IMR-90 (cell line): Measurements from ENCODE around the gene NUCB1. TPM values are rescaled to one million over a fixed set of nuclear protein-coding genes. Genes with fewer than 3 reads are reported as not detected.

Experiments used
- ATAC-seq: fragments of 200-7000 bp; cut with Tn5 transposase; 2 replicates; pipeline ENCODE4 v1.9.1; 2020; ENCODE audit warnings: low read depth, mild to moderate bottlenecking, moderate library complexity
- BruUV-seq: library from RNA; stranded (reverse); fragments of 400-500 nt; replicated peaks from 2 replicates; lab custom pipeline; 2021; lab: Mats Ljungman, UMichigan
- CTCF ChIA-PET: fragments of 300-600 bp; formaldehyde crosslinking; extraction: SDS; loops from one replicate; lab custom pipeline; 2021; ENCODE audit warnings: antibody characterized with exemption; lab: Yijun Ruan, JAX
- POLR2A ChIA-PET: fragments of 300-600 bp; sonication (Branson Sonifier 250); formaldehyde crosslinking; loops from one replicate; lab custom pipeline; 2022; ENCODE audit warnings: antibody characterized with exemption; ENCODE audit not compliant: unreplicated experiment; lab: Charles Lee
- DNase-seq: peaks from one replicate; pipeline ENCODE4 v3.0.0; 2013
- H2AFZ ChIP-seq: replicated peaks from 2 replicates; pipeline ENCODE3; 2013; ENCODE audit warnings: low read length, mild to moderate bottlenecking; ENCODE audit not compliant: poor library complexity
- H2AK5ac ChIP-seq: 2 replicates; pipeline ENCODE4 v1.6.1; 2013; ENCODE audit warnings: low read depth, low read length, inconsistent platforms
- H2AK9ac ChIP-seq: replicated peaks from 2 replicates; pipeline ENCODE3; 2013; ENCODE audit warnings: mild to moderate bottlenecking, low read depth, low read length, moderate library complexity; ENCODE audit not compliant: poor library complexity
- H2BK120ac ChIP-seq: 2 replicates; pipeline ENCODE4 v1.6.1; 2013; ENCODE audit warnings: low read depth, low read length, inconsistent platforms
- H2BK15ac ChIP-seq: 3 replicates; pipeline ENCODE4 v1.6.1; 2013; ENCODE audit warnings: low read depth, low read length, inconsistent platforms
- H2BK20ac ChIP-seq: 2 replicates; pipeline ENCODE4 v1.6.1; 2013; ENCODE audit warnings: low read depth, mild to moderate bottlenecking, inconsistent platforms, low read length, moderate library complexity
- H2BK5ac ChIP-seq: 2 replicates; pipeline ENCODE4 v1.6.1; 2013; ENCODE audit warnings: mild to moderate bottlenecking, low read depth, low read length, inconsistent platforms; ENCODE audit not compliant: poor library complexity, severe bottlenecking
- H3K14ac ChIP-seq: replicated peaks from 2 replicates; pipeline ENCODE4 v1.6.1; 2013; ENCODE audit warnings: low read depth, low read length, inconsistent platforms
- H3K18ac ChIP-seq: 2 replicates; pipeline ENCODE4 v1.6.1; 2013; ENCODE audit warnings: low read depth, low read length, control low read depth
- H3K23ac ChIP-seq: 2 replicates; pipeline ENCODE4 v1.6.1; 2013; ENCODE audit warnings: low read depth, low read length, inconsistent platforms
- H3K27ac ChIP-seq: 2 replicates; pipeline ENCODE4 v1.5.1; 2013; ENCODE audit warnings: mild to moderate bottlenecking, control low read depth, low read length; ENCODE audit not compliant: insufficient read depth
- H3K27me3 ChIP-seq: 2 replicates; pipeline ENCODE4 v1.6.1; 2013; ENCODE audit warnings: low read length; ENCODE audit not compliant: control insufficient read depth, insufficient read depth
- H3K36me3 ChIP-seq: 2 replicates; pipeline ENCODE4 v1.6.1; 2013; ENCODE audit warnings: low read length, mixed read lengths; ENCODE audit not compliant: control insufficient read depth, insufficient read depth
- H3K4ac ChIP-seq: 2 replicates; pipeline ENCODE4 v1.6.1; 2013; ENCODE audit warnings: low read depth, low read length, inconsistent platforms
- H3K4me1 ChIP-seq: 2 replicates; pipeline ENCODE4 v1.6.1; 2013; ENCODE audit warnings: low read length, mixed read lengths; ENCODE audit not compliant: control insufficient read depth, insufficient read depth
- H3K4me2 ChIP-seq: 2 replicates; pipeline ENCODE4 v1.6.1; 2013; ENCODE audit warnings: low read depth, mild to moderate bottlenecking, control low read depth, low read length, moderate library complexity
- H3K4me3 ChIP-seq: 2 replicates; pipeline ENCODE4 v1.5.1; 2013; ENCODE audit warnings: low read depth, mild to moderate bottlenecking, control low read depth, low read length, moderate library complexity; ENCODE audit not compliant: insufficient read depth
- H3K56ac ChIP-seq: 2 replicates; pipeline ENCODE4 v1.6.1; 2013; ENCODE audit warnings: low read length, inconsistent platforms; ENCODE audit not compliant: insufficient read depth; ENCODE audit errors: extremely low read depth
- H3K79me1 ChIP-seq, 2 experiments: 2 replicates each; pipeline ENCODE4 v1.6.1; 2013; ENCODE audit warnings: low read length in 2 of 2, inconsistent platforms in 1 of 2, low read depth in 1 of 2
- H3K9ac ChIP-seq: 2 replicates; pipeline ENCODE4 v1.6.1; 2013; ENCODE audit warnings: low read depth, low read length, control low read depth
- H3K9me1 ChIP-seq: 2 replicates; pipeline ENCODE4 v1.6.1; 2013; ENCODE audit warnings: low read length, inconsistent platforms; ENCODE audit not compliant: insufficient read depth
- H3K9me3 ChIP-seq: 2 replicates; pipeline ENCODE4 v1.6.1; 2013; ENCODE audit warnings: low read length; ENCODE audit not compliant: control insufficient read depth, insufficient read depth
- H4K20me1 ChIP-seq: 2 replicates; pipeline ENCODE4 v1.6.1; 2013; ENCODE audit warnings: low read length, inconsistent platforms; ENCODE audit not compliant: insufficient read depth
- H4K5ac ChIP-seq: 2 replicates; pipeline ENCODE4 v1.6.1; 2013; ENCODE audit warnings: mild to moderate bottlenecking, low read depth, low read length, control low read depth
- H4K8ac ChIP-seq, 2 experiments: 2 replicates each; pipeline ENCODE4 v1.6.1; 2013; ENCODE audit warnings: low read depth in 2 of 2, low read length in 2 of 2, control low read depth in 1 of 2, inconsistent platforms in 1 of 2
- H4K91ac ChIP-seq: 2 replicates; pipeline ENCODE4 v1.6.1; 2013; ENCODE audit warnings: low read depth, low read length, inconsistent platforms; ENCODE audit not compliant: insufficient read depth
- CHD1 ChIP-seq: IDR thresholded peaks from 2 replicates; pipeline ENCODE4 v1.6.1; 2012; ENCODE audit warnings: low read depth, low read length, improper control_type of control experiment
- MAFK ChIP-seq: IDR thresholded peaks from 2 replicates; pipeline ENCODE4 v1.6.1; 2012; ENCODE audit warnings: low read depth, low read length, improper control_type of control experiment
- MXI1 ChIP-seq: IDR thresholded peaks from 2 replicates; pipeline ENCODE4 v1.6.1; 2012; ENCODE audit warnings: low read depth, mild to moderate bottlenecking, low read length, moderate library complexity, borderline replicate concordance
- RAD21 ChIP-seq: IDR thresholded peaks from 2 replicates; pipeline ENCODE4 v1.6.1; 2012; ENCODE audit warnings: low read length, improper control_type of control experiment
- RCOR1 ChIP-seq: IDR thresholded peaks from 2 replicates; pipeline ENCODE4 v1.6.1; 2012; ENCODE audit warnings: mild to moderate bottlenecking, low read length, improper control_type of control experiment; ENCODE audit not compliant: insufficient replicate concordance
- SMC3 ChIP-seq: fragments of 150-350 bp; IDR thresholded peaks from 2 replicates; pipeline ENCODE4 v1.6.1; 2016; ENCODE audit warnings: low read depth, mild to moderate bottlenecking, antibody characterized with exemption, low read length, moderate library complexity
- USF2 ChIP-seq: fragments of 150-350 bp; IDR thresholded peaks from 2 replicates; pipeline ENCODE4 v1.6.1; 2017; ENCODE audit warnings: mild to moderate bottlenecking, antibody characterized with exemption, low read length, low read depth
- WGBS, 2 experiments: methylation state at CpG; one replicate each; pipeline versions ENCODE4 v1.1.5 to v1.1.7; 2013; ENCODE audit warnings: missing lambda C conversion rate in 2 of 2; ENCODE audit not compliant: insufficient read length in 1 of 2; ENCODE audit errors: extremely low coverage in 2 of 2; 5-methylcytosine and 5-hydroxymethylcytosine counted together
- dilution Hi-C: fragments of 300-500 bp; cut with HindIII; formaldehyde crosslinking; loops from one replicate; pipeline ENCODE4 v1.14.3; 2018; ENCODE audit warnings: low sequenced_read_pairs; ENCODE audit not compliant: unreplicated experiment
- in situ Hi-C: fragments of 300-500 bp; cut with MboI; formaldehyde crosslinking; loops from 3 replicates; pipeline ENCODE4 v1.14.3; 2019; ENCODE audit warnings: low sequenced_read_pairs, inconsistent platforms, mixed read lengths
- intact Hi-C: fragments of 100-400 bp; cut with micrococcal nuclease; formaldehyde crosslinking; loops from 2 replicates; pipeline ENCODE4 v1.10.0; 2022
- polyA plus RNA-seq, 3 experiments: library from polyadenylated mRNA; depleted of rRNA; stranded (reverse); fragments of >200 nt; gene quantifications; 2 replicates each; pipeline ENCODE4 v1.2.3, GENCODE V29; 2012; ENCODE audit warnings: low replicate concordance in 1 of 3
- total RNA-seq: library from RNA; depleted of rRNA; stranded (reverse); fragments of >200 nt; gene quantifications from 2 replicates; pipeline ENCODE4 v1.2.3, GENCODE V29; 2012
- TF ChIP-seq, protein P1 (sequence below): fragments of 150-350 bp; IDR thresholded peaks from 2 replicates; pipeline ENCODE4 v1.6.1; 2016; ENCODE audit warnings: low read depth, mild to moderate bottlenecking, low read length, moderate library complexity, borderline replicate concordance
- TF ChIP-seq, protein P2 (sequence below): conservative IDR thresholded peaks from 2 replicates; pipeline ENCODE4 v1.5.1; 2012; ENCODE audit warnings: mild to moderate bottlenecking, low read depth, low read length, improper control_type of control experiment

NUCB1 gene
- total and polyA plus RNA-seq, 2 of the 4 experiments (the other 2 are of a cell fraction): 37.3 to 253 TPM

DNA sequence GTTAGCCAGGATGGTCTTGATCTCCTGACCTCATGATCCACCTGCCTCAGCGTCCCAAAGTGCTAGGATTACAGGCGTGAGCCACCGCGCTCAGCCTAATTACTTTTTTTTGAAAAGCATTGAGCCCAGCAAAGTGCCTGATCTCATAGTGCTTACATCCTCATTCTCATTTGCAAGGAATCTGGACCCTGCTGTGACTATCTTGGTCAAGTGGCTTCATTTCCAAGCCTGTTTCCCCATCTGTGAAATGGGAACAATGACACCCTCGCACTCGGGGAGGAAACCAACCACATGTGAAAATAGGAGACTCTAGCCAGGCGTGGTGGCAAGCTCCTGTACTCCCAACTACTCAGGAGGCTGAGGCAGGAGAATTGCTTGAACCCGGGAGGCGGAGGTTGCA, 30.1 kb upstream of the NUCB1 start:
- intact Hi-C loops (no loop called here), in situ Hi-C loops (no loop called here), dilution Hi-C loops (no loop called here)
- no peak overlapping the region for H3K23ac ChIP-seq
- peaks cover 21% of the 10 kb centered on the region for H3K4me1 ChIP-seq
- H3K9me3 ChIP-seq: no peaks in the 10 kb centered on the region
- H3K4me3 ChIP-seq: no peak overlapping the region
- ChIA-PET POLR2A (no interaction called here), CTCF (no interaction called here)
- no peak overlapping the region for H4K8ac ChIP-seq
- H2BK20ac ChIP-seq: no peak overlapping the region
- H3K36me3 ChIP-seq: peaks cover 21% of the 10 kb centered on the region
- no peak overlapping the region for H2AK5ac ChIP-seq
- H2AFZ ChIP-seq: no peak overlapping the region
- H4K5ac ChIP-seq: no peak overlapping the region
- no peak overlapping the region for H2AK9ac ChIP-seq
- WGBS, 2 experiments: 95% methylated on average over 4 of the region's 9 CpGs; no CpG with 5 or more reads in 1 of the 2 experiments
- H3K18ac ChIP-seq: no peak overlapping the region
- H3K56ac ChIP-seq: no peak overlapping the region
- H3K4me2 ChIP-seq: no peak overlapping the region
- no peak overlapping the region for H3K9ac ChIP-seq
- H2BK5ac ChIP-seq: no peak overlapping the region
- no peaks in the 10 kb centered on the region for H3K27me3 ChIP-seq
- H4K91ac ChIP-seq: no peak overlapping the region
- DNase-seq (no peak), ATAC-seq (no peak)
- no peak overlapping the region for H2BK120ac ChIP-seq
- no peak for TF ChIP-seq MAFK
- no peak for TF ChIP-seq SMC3
- TF ChIP-seq, protein P1, sequence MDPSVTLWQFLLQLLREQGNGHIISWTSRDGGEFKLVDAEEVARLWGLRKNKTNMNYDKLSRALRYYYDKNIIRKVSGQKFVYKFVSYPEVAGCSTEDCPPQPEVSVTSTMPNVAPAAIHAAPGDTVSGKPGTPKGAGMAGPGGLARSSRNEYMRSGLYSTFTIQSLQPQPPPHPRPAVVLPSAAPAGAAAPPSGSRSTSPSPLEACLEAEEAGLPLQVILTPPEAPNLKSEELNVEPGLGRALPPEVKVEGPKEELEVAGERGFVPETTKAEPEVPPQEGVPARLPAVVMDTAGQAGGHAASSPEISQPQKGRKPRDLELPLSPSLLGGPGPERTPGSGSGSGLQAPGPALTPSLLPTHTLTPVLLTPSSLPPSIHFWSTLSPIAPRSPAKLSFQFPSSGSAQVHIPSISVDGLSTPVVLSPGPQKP: no peak
- no peak for TF ChIP-seq CHD1
- TF ChIP-seq RAD21: no peak
- TF ChIP-seq USF2: no peak
- TF ChIP-seq, protein P2, sequence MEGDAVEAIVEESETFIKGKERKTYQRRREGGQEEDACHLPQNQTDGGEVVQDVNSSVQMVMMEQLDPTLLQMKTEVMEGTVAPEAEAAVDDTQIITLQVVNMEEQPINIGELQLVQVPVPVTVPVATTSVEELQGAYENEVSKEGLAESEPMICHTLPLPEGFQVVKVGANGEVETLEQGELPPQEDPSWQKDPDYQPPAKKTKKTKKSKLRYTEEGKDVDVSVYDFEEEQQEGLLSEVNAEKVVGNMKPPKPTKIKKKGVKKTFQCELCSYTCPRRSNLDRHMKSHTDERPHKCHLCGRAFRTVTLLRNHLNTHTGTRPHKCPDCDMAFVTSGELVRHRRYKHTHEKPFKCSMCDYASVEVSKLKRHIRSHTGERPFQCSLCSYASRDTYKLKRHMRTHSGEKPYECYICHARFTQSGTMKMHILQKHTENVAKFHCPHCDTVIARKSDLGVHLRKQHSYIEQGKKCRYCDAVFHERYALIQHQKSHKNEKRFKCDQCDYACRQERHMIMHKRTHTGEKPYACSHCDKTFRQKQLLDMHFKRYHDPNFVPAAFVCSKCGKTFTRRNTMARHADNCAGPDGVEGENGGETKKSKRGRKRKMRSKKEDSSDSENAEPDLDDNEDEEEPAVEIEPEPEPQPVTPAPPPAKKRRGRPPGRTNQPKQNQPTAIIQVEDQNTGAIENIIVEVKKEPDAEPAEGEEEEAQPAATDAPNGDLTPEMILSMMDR: no peak
- TF ChIP-seq MXI1: no peak
- TF ChIP-seq RCOR1: no peak
- H3K79me1 ChIP-seq: peaks cover 11 to 62% of the 10 kb centered on the region in 2 experiments
- BruUV-seq: no TSS peak
- H2BK15ac ChIP-seq: no peak overlapping the region
- peaks cover 26% of the 10 kb centered on the region for H4K20me1 ChIP-seq
- peaks cover 4% of the 10 kb centered on the region; the same call in 1 of the 2 replicates for H3K9me1 ChIP-seq
- no peak overlapping the region for H3K14ac ChIP-seq
- no peak overlapping the region for H3K4ac ChIP-seq
- no peak overlapping the region for H3K27ac ChIP-seq
